ENCODE results near the gene SLC43A2. TPM values are rescaled to one million over a fixed set of nuclear protein-coding genes. Genes with fewer than 3 reads are reported as not detected.

The SLC43A2 gene
- total and polyA plus RNA-seq, 2 of the 13 experiments (the other 11 are each of a cell fraction or from before 2014, with no cell fraction given) = 7.3 to 20.0 TPM

DNA sequence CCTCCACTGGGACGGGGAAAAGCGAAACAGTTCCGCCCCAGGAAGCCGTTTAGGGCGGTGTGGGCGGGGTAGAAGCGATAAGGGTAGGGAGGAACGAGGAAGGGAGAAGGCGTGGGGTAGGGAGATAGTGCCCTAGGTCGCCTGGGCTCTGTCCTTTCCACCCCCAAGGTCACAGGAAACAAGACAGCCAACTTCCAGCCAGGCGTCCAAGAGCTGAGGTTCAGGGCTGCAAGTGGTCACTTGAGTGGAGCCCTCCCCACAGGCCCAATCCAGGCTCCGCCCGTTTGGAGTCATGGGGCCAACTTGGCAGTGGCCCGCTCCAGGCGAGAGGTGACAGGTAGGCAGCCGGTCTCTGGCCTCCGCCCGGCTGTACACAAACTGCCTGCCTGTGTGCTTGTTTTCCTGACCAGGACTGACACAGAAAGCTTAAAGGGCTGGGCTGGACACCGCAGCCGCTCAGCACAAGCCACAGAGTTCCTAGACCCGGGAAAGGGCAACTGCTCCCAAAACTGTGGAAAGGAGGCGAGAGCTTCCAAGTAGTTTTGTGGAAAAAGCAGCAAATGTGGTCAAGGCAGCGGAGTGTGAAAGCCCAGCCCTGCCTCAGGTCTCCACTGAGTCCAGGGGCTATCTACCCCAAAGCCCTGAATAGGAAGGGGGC lies 21.3 kb upstream of the SLC43A2 start, which contains the start of gene RILP (continued):
- TF ChIP-seq HNRNPUL1 (IDR thresholded peaks at IDR 0.05; ENCODE audit: low read depth, low read length) (no peak), ZNF468 (CRISPR knock-in tag; IDR thresholded peaks at IDR 0.05) (no peak; the same call in 1 of the 2 replicates), DR1 (CRISPR knock-in tag; IDR thresholded peaks at IDR 0.05) (no peak; the same call in 1 of the 2 replicates), CBX1 (IDR thresholded peaks at IDR 0.05; ENCODE audit: low read depth) (no peak), THAP11 (CRISPR knock-in tag; IDR thresholded peaks at IDR 0.05) (no peak), TMF1 (CRISPR knock-in tag; IDR thresholded peaks at IDR 0.05; ENCODE audit: low read depth) (no peak), ZNF883 (CRISPR knock-in tag; IDR thresholded peaks at IDR 0.05; ENCODE audit: not compliant biosample characterization) (no peak), ZNF678 (CRISPR knock-in tag; IDR thresholded peaks at IDR 0.05) (no peak), MTA1 (CRISPR knock-in tag; IDR thresholded peaks at IDR 0.05; ENCODE audit: borderline replicate concordance) (peak; percentile 21; the same call in 1 of the 2 replicates), PHB2 (IDR thresholded peaks at IDR 0.05; ENCODE audit: partially characterized antibody) (no peak), SATB2 (CRISPR knock-in tag; IDR thresholded peaks at IDR 0.05) (no peak), ZNF343 (CRISPR knock-in tag; IDR thresholded peaks at IDR 0.05) (peak; percentile 30; the same call in 1 of the 2 replicates), ZNF737 (CRISPR knock-in tag; IDR thresholded peaks at IDR 0.05; ENCODE audit: borderline replicate concordance) (no peak), ZSCAN30 (CRISPR knock-in tag; IDR thresholded peaks at IDR 0.05) (no peak), ZNF430 (CRISPR knock-in tag; IDR thresholded peaks at IDR 0.05) (no peak), ZNF34 (CRISPR knock-in tag; IDR thresholded peaks at IDR 0.05; ENCODE audit: borderline replicate concordance) (no peak; the same call in 1 of the 2 replicates), NR3C1 (CRISPR knock-in tag; IDR thresholded peaks at IDR 0.05) (no peak), ZNF598 (CRISPR knock-in tag; IDR thresholded peaks at IDR 0.05; ENCODE audit: borderline replicate concordance) (no peak), KDM3A (CRISPR knock-in tag; IDR thresholded peaks at IDR 0.05; ENCODE audit: low read depth) (0 out of 2 replicates have a peak, but pooled peaks have one; percentile 37), MBNL3 (CRISPR knock-in tag; conservative IDR thresholded peaks at IDR 0.05) (no peak), ZNF225 (CRISPR knock-in tag; IDR thresholded peaks at IDR 0.05) (peak; percentile 5; the same call in 1 of the 2 replicates), ZFP36L2 (CRISPR knock-in tag; IDR thresholded peaks at IDR 0.05) (no peak), SP2 (CRISPR knock-in tag; IDR thresholded peaks at IDR 0.05) (no peak; the same call in 1 of the 2 replicates)
- TF ChIP-seq, protein P1, sequence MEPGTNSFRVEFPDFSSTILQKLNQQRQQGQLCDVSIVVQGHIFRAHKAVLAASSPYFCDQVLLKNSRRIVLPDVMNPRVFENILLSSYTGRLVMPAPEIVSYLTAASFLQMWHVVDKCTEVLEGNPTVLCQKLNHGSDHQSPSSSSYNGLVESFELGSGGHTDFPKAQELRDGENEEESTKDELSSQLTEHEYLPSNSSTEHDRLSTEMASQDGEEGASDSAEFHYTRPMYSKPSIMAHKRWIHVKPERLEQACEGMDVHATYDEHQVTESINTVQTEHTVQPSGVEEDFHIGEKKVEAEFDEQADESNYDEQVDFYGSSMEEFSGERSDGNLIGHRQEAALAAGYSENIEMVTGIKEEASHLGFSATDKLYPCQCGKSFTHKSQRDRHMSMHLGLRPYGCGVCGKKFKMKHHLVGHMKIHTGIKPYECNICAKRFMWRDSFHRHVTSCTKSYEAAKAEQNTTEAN (CRISPR knock-in tag; conservative IDR thresholded peaks at IDR 0.05) = no peak
- TF ChIP-seq, protein P2, sequence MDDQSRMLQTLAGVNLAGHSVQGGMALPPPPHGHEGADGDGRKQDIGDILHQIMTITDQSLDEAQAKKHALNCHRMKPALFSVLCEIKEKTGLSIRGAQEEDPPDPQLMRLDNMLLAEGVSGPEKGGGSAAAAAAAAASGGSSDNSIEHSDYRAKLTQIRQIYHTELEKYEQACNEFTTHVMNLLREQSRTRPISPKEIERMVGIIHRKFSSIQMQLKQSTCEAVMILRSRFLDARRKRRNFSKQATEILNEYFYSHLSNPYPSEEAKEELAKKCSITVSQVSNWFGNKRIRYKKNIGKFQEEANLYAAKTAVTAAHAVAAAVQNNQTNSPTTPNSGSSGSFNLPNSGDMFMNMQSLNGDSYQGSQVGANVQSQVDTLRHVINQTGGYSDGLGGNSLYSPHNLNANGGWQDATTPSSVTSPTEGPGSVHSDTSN (CRISPR knock-in tag; IDR thresholded peaks at IDR 0.05; ENCODE audit: borderline replicate concordance) = no peak
- TF ChIP-seq, protein P3, sequence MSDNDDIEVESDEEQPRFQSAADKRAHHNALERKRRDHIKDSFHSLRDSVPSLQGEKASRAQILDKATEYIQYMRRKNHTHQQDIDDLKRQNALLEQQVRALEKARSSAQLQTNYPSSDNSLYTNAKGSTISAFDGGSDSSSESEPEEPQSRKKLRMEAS (IDR thresholded peaks at IDR 0.05) = peak; percentile 46
- TF ChIP-seq, protein P4, sequence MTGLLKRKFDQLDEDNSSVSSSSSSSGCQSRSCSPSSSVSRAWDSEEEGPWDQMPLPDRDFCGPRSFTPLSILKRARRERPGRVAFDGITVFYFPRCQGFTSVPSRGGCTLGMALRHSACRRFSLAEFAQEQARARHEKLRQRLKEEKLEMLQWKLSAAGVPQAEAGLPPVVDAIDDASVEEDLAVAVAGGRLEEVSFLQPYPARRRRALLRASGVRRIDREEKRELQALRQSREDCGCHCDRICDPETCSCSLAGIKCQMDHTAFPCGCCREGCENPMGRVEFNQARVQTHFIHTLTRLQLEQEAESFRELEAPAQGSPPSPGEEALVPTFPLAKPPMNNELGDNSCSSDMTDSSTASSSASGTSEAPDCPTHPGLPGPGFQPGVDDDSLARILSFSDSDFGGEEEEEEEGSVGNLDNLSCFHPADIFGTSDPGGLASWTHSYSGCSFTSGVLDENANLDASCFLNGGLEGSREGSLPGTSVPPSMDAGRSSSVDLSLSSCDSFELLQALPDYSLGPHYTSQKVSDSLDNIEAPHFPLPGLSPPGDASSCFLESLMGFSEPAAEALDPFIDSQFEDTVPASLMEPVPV (CRISPR knock-in tag; IDR thresholded peaks at IDR 0.05) = no peak

Data from HepG2 (cell line).